ENCODE measurements around the gene NLRP7. TPM values are rescaled to one million over a fixed set of nuclear protein-coding genes. Genes with fewer than 3 reads are reported as not detected.
"Not testable (repeated sequence)": the region's sequence is repeated elsewhere in the genome, so short reads cannot be mapped to it uniquely, and the experiment has no call there.

NLRP7 gene
- total RNA-seq, 1 experiment from 2014 or later = 0.11 TPM

- peaks cover 12% of the 10 kb centered on the region for H3K4me1 ChIP-seq (ENCODE audit: low read length)
- not testable (repeated sequence) for H3K27me3 ChIP-seq (ENCODE audit: low read length); H3K27ac ChIP-seq (ENCODE audit: low read length); H3K4me3 ChIP-seq (ENCODE audit: low read length); H3K36me3 ChIP-seq (ENCODE audit: insufficient read depth, low read length); H4K20me1 ChIP-seq (ENCODE audit: insufficient read depth, low read depth, low read length); H3K79me2 ChIP-seq (ENCODE audit: low read length); H3K4me2 ChIP-seq (ENCODE audit: low read depth, low read length, poor library complexity, severe bottlenecking); H3K9me3 ChIP-seq (ENCODE audit: low read length); DNase-seq; H3K9me2 ChIP-seq (replicated peaks; ENCODE audit: insufficient read depth, low read length); H2AFZ ChIP-seq (ENCODE audit: low read length); H3K9ac ChIP-seq (ENCODE audit: low read length)
These were observed 7.8 kb downstream of the NLRP7 start for GRCh38 chr19:54939538-54939937.

- H3K9me2 ChIP-seq (replicated peaks; ENCODE audit: insufficient read depth, low read length) = no peaks in the 10 kb centered on the region
- no peaks in the 10 kb centered on the region for H4K20me1 ChIP-seq (ENCODE audit: insufficient read depth, low read depth, low read length)
- H3K4me1 ChIP-seq (ENCODE audit: low read length) = peaks cover 12% of the 10 kb centered on the region
- DNase-seq = no peak
- H3K27ac ChIP-seq (ENCODE audit: low read length) = no peak overlapping the region
- no peaks in the 10 kb centered on the region for H3K36me3 ChIP-seq (ENCODE audit: insufficient read depth, low read length)
- H2AFZ ChIP-seq (ENCODE audit: low read length) = no peak overlapping the region
- H3K9me3 ChIP-seq (ENCODE audit: low read length) = no peaks in the 10 kb centered on the region
- peak overlapping the region; percentile 9 for H3K4me2 ChIP-seq (ENCODE audit: low read depth, low read length, poor library complexity, severe bottlenecking)
- no peak overlapping the region for H3K9ac ChIP-seq (ENCODE audit: low read length)
- no peaks in the 10 kb centered on the region for H3K79me2 ChIP-seq (ENCODE audit: low read length)
- H3K4me3 ChIP-seq (ENCODE audit: low read length) = no peak overlapping the region
- no peaks in the 10 kb centered on the region for H3K27me3 ChIP-seq (ENCODE audit: low read length)
These were observed 8.4 kb downstream of the NLRP7 start for GRCh38 chr19:54938906-54939305.

- Histone ChIP-seq H3K4me2 (ENCODE audit: low read depth, low read length, poor library complexity, severe bottlenecking) (no peak overlapping the region), H3K27me3 (ENCODE audit: low read length) (no peaks in the 10 kb centered on the region), H3K79me2 (ENCODE audit: low read length) (no peaks in the 10 kb centered on the region), H3K27ac (ENCODE audit: low read length) (no peak overlapping the region), H3K4me1 (ENCODE audit: low read length) (peaks cover 12% of the 10 kb centered on the region), H2AFZ (ENCODE audit: low read length) (no peak overlapping the region), H3K9ac (ENCODE audit: low read length) (no peak overlapping the region), H4K20me1 (ENCODE audit: insufficient read depth, low read depth, low read length) (no peaks in the 10 kb centered on the region), H3K4me3 (ENCODE audit: low read length) (no peak overlapping the region), H3K36me3 (ENCODE audit: insufficient read depth, low read length) (no peaks in the 10 kb centered on the region), H3K9me3 (ENCODE audit: low read length) (no peaks in the 10 kb centered on the region), H3K9me2 (replicated peaks; ENCODE audit: insufficient read depth, low read length) (no peaks in the 10 kb centered on the region)
- DNase-seq = no peak
These were observed 9.4 kb downstream of the NLRP7 start for GRCh38 chr19:54937926-54938325.

GRCh38 chr19:54928299-54928698, 19.0 kb downstream of the NLRP7 start:
- H3K4me1 ChIP-seq (ENCODE audit: low read length) = no peaks in the 10 kb centered on the region
- H3K27me3 ChIP-seq (ENCODE audit: low read length) = no peaks in the 10 kb centered on the region
- H4K20me1 ChIP-seq (ENCODE audit: insufficient read depth, low read depth, low read length) = no peaks in the 10 kb centered on the region
- no peak overlapping the region for H3K9ac ChIP-seq (ENCODE audit: low read length)
- no peaks in the 10 kb centered on the region for H3K79me2 ChIP-seq (ENCODE audit: low read length)
- no peaks in the 10 kb centered on the region for H3K9me2 ChIP-seq (replicated peaks; ENCODE audit: insufficient read depth, low read length)
- no peak overlapping the region for H3K4me2 ChIP-seq (ENCODE audit: low read depth, low read length, poor library complexity, severe bottlenecking)
- H3K4me3 ChIP-seq (ENCODE audit: low read length) = no peak overlapping the region
- H2AFZ ChIP-seq (ENCODE audit: low read length) = no peak overlapping the region
- 0 out of 2 replicates have a peak, but pooled peaks cover 4% of the 10 kb centered on the region for H3K9me3 ChIP-seq (ENCODE audit: low read length)
- H3K36me3 ChIP-seq (ENCODE audit: insufficient read depth, low read length) = no peaks in the 10 kb centered on the region
- no peak for DNase-seq
- H3K27ac ChIP-seq (ENCODE audit: low read length) = no peak overlapping the region

GRCh38 chr19:54923276-54923675, 24.1 kb downstream of the NLRP7 start:
- Histone ChIP-seq H3K4me2 (ENCODE audit: low read depth, low read length, poor library complexity, severe bottlenecking) (no peak overlapping the region), H3K79me2 (ENCODE audit: low read length) (no peaks in the 10 kb centered on the region), H3K4me3 (ENCODE audit: low read length) (no peak overlapping the region), H3K9ac (ENCODE audit: low read length) (no peak overlapping the region), H3K36me3 (ENCODE audit: insufficient read depth, low read length) (no peaks in the 10 kb centered on the region), H3K9me3 (ENCODE audit: low read length) (0 out of 2 replicates have a peak, but pooled peaks cover 2% of the 10 kb centered on the region), H2AFZ (ENCODE audit: low read length) (no peak overlapping the region), H3K27me3 (ENCODE audit: low read length) (no peaks in the 10 kb centered on the region), H4K20me1 (ENCODE audit: insufficient read depth, low read depth, low read length) (no peaks in the 10 kb centered on the region), H3K9me2 (replicated peaks; ENCODE audit: insufficient read depth, low read length) (no peaks in the 10 kb centered on the region), H3K27ac (ENCODE audit: low read length) (no peak overlapping the region), H3K4me1 (ENCODE audit: low read length) (no peaks in the 10 kb centered on the region)
- no peak for DNase-seq

- H3K79me2 ChIP-seq (ENCODE audit: low read length) = no peaks in the 10 kb centered on the region
- H3K4me3 ChIP-seq (ENCODE audit: low read length) = no peak overlapping the region
- H2AFZ ChIP-seq (ENCODE audit: low read length) = no peak overlapping the region
- no peak for DNase-seq
- H3K4me2 ChIP-seq (ENCODE audit: low read depth, low read length, poor library complexity, severe bottlenecking) = no peak overlapping the region
- H3K27me3 ChIP-seq (ENCODE audit: low read length) = no peaks in the 10 kb centered on the region
- no peaks in the 10 kb centered on the region for H3K4me1 ChIP-seq (ENCODE audit: low read length)
- H4K20me1 ChIP-seq (ENCODE audit: insufficient read depth, low read depth, low read length) = no peaks in the 10 kb centered on the region
- no peaks in the 10 kb centered on the region for H3K9me2 ChIP-seq (replicated peaks; ENCODE audit: insufficient read depth, low read length)
- H3K9me3 ChIP-seq (ENCODE audit: low read length) = no peaks in the 10 kb centered on the region
- no peak overlapping the region for H3K9ac ChIP-seq (ENCODE audit: low read length)
- no peaks in the 10 kb centered on the region for H3K36me3 ChIP-seq (ENCODE audit: insufficient read depth, low read length)
- no peak overlapping the region for H3K27ac ChIP-seq (ENCODE audit: low read length)
These were observed 26.2 kb downstream of the NLRP7 start for GRCh38 chr19:54921082-54921481.

GRCh38 chr19:54919646-54920563, 27.4 kb downstream of the NLRP7 start:
- not testable (repeated sequence) for H3K4me1 ChIP-seq (ENCODE audit: low read length); H4K20me1 ChIP-seq (ENCODE audit: insufficient read depth, low read depth, low read length); H3K27ac ChIP-seq (ENCODE audit: low read length); H3K9me2 ChIP-seq (replicated peaks; ENCODE audit: insufficient read depth, low read length); H3K9me3 ChIP-seq (ENCODE audit: low read length); H3K4me3 ChIP-seq (ENCODE audit: low read length); H3K9ac ChIP-seq (ENCODE audit: low read length); H3K27me3 ChIP-seq (ENCODE audit: low read length); H3K36me3 ChIP-seq (ENCODE audit: insufficient read depth, low read length); H2AFZ ChIP-seq (ENCODE audit: low read length); H3K79me2 ChIP-seq (ENCODE audit: low read length); H3K4me2 ChIP-seq (ENCODE audit: low read depth, low read length, poor library complexity, severe bottlenecking)
- peak; percentile 60 for DNase-seq

- Histone ChIP-seq H3K9me2 (replicated peaks; ENCODE audit: insufficient read depth, low read length) (no peaks in the 10 kb centered on the region), H3K4me2 (ENCODE audit: low read depth, low read length, poor library complexity, severe bottlenecking) (no peak overlapping the region), H3K27me3 (ENCODE audit: low read length) (no peaks in the 10 kb centered on the region), H3K4me3 (ENCODE audit: low read length) (no peak overlapping the region), H3K79me2 (ENCODE audit: low read length) (no peaks in the 10 kb centered on the region), H3K36me3 (ENCODE audit: insufficient read depth, low read length) (no peaks in the 10 kb centered on the region), H4K20me1 (ENCODE audit: insufficient read depth, low read depth, low read length) (no peaks in the 10 kb centered on the region), H3K9me3 (ENCODE audit: low read length) (no peaks in the 10 kb centered on the region), H3K27ac (ENCODE audit: low read length) (no peak overlapping the region), H3K9ac (ENCODE audit: low read length) (no peak overlapping the region), H2AFZ (ENCODE audit: low read length) (no peak overlapping the region), H3K4me1 (ENCODE audit: low read length) (no peaks in the 10 kb centered on the region)
- DNase-seq = no peak
These were observed 28.8 kb downstream of the NLRP7 start for GRCh38 chr19:54918499-54918898.
